ENCODE measurements around the gene SRPX2. TPM values are rescaled to one million over a fixed set of nuclear protein-coding genes. Genes with fewer than 3 reads are reported as not detected.

SRPX2 gene
- total RNA-seq, 1 experiment from 2014 or later, result 2.4 TPM

DNA sequence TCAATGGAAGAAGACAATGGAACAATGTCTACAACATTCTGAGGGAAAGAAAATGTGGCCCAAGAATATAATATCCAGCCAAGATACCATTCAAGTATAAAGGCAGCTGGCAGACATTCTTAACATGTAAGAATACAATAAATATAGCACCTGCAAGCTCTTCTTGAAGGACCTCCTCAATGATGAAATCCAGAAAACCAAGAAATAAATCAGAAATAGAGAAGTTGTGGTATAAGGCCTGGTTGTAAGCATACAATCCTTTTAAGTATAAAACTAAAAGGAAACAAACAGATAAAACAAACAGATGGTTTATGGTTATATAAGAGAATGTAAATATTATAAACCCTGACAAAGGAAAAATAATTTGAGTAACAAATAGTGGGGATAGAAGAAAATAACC is 54.6 kb downstream of the SRPX2 start:
- CTCF ChIA-PET, result no interaction called here
- ATAC-seq (no peak), DNase-seq (ENCODE audit: low read depth, low spot score) (no peak)
- Histone ChIP-seq H3K36me3 (ENCODE audit: control insufficient read depth in 1 of 2, insufficient read depth in 2 of 2, low read length in 2 of 2) (no peaks in the 10 kb centered on the region), H3K27ac (ENCODE audit: low read depth, low read length) (no peak overlapping the region), H2AFZ (ENCODE audit: low read depth, low read length, poor library complexity, severe bottlenecking) (no peak overlapping the region), H4K20me1 (ENCODE audit: insufficient read depth) (no peaks in the 10 kb centered on the region), H3K79me2 (ENCODE audit: insufficient read depth, low read length) (no peaks in the 10 kb centered on the region), H3K4me2 (ENCODE audit: low read length) (no peak overlapping the region), H3K9ac (ENCODE audit: low read length) (no peak overlapping the region), H3K27me3 (ENCODE audit: insufficient read depth, low read length) (no peaks in the 10 kb centered on the region), H3K9me3 (ENCODE audit: control insufficient read depth in 1 of 2, insufficient read depth in 1 of 2, low read depth in 1 of 2, low read length in 2 of 2) (no peaks in the 10 kb centered on the region), H3K4me3 (replicated peaks in 1 of 2; ENCODE audit: low read depth in 1 of 2, low read length in 2 of 2) (no peak overlapping the region), H3K4me1 (ENCODE audit: control insufficient read depth in 1 of 2, insufficient read depth in 2 of 2, low read length in 2 of 2) (no peaks in the 10 kb centered on the region), H3K9me2 (ENCODE audit: insufficient read depth) (no peaks in the 10 kb centered on the region)
- intact Hi-C loops (cut with micrococcal nuclease), result no loop called here
- TF ChIP-seq JUND (IDR thresholded peaks at IDR 0.05) (no peak), TCF7L2 (IDR thresholded peaks at IDR 0.05; ENCODE audit: borderline replicate concordance, extremely low read depth, insufficient read depth, insufficient read length) (no peak), ELF1 (IDR thresholded peaks at IDR 0.05; ENCODE audit: borderline replicate concordance, low read depth) (no peak), YY1 (IDR thresholded peaks at IDR 0.05; ENCODE audit: extremely low read depth, insufficient replicate concordance, low read depth, low read length) (no peak), CEBPB (IDR thresholded peaks at IDR 0.05; ENCODE audit: low read depth) (no peak), SP1 (IDR thresholded peaks at IDR 0.05; ENCODE audit: low read depth) (no peak), EZH2 (IDR thresholded peaks at IDR 0.05) (no peak), EZH2phosphoT487 (IDR thresholded peaks at IDR 0.05; ENCODE audit: borderline replicate concordance) (no peak), RAD21 (IDR thresholded peaks at IDR 0.05; ENCODE audit: low read depth) (no peak), SRF (IDR thresholded peaks at IDR 0.05; ENCODE audit: low read depth) (no peak), SIN3A (IDR thresholded peaks at IDR 0.05; ENCODE audit: low read depth) (no peak), EGR1 (IDR thresholded peaks at IDR 0.05; ENCODE audit: low read depth) (no peak), POLR2A (IDR thresholded peaks at IDR 0.05; ENCODE audit: borderline replicate concordance, extremely low read depth, insufficient read depth, insufficient read length) (no peak), CBX3 (IDR thresholded peaks at IDR 0.05; ENCODE audit: low read depth) (no peak)
- TF ChIP-seq, protein P1, sequence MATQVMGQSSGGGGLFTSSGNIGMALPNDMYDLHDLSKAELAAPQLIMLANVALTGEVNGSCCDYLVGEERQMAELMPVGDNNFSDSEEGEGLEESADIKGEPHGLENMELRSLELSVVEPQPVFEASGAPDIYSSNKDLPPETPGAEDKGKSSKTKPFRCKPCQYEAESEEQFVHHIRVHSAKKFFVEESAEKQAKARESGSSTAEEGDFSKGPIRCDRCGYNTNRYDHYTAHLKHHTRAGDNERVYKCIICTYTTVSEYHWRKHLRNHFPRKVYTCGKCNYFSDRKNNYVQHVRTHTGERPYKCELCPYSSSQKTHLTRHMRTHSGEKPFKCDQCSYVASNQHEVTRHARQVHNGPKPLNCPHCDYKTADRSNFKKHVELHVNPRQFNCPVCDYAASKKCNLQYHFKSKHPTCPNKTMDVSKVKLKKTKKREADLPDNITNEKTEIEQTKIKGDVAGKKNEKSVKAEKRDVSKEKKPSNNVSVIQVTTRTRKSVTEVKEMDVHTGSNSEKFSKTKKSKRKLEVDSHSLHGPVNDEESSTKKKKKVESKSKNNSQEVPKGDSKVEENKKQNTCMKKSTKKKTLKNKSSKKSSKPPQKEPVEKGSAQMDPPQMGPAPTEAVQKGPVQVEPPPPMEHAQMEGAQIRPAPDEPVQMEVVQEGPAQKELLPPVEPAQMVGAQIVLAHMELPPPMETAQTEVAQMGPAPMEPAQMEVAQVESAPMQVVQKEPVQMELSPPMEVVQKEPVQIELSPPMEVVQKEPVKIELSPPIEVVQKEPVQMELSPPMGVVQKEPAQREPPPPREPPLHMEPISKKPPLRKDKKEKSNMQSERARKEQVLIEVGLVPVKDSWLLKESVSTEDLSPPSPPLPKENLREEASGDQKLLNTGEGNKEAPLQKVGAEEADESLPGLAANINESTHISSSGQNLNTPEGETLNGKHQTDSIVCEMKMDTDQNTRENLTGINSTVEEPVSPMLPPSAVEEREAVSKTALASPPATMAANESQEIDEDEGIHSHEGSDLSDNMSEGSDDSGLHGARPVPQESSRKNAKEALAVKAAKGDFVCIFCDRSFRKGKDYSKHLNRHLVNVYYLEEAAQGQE (IDR thresholded peaks at IDR 0.05; ENCODE audit: low read depth), result no peak
- TF ChIP-seq, protein P2, sequence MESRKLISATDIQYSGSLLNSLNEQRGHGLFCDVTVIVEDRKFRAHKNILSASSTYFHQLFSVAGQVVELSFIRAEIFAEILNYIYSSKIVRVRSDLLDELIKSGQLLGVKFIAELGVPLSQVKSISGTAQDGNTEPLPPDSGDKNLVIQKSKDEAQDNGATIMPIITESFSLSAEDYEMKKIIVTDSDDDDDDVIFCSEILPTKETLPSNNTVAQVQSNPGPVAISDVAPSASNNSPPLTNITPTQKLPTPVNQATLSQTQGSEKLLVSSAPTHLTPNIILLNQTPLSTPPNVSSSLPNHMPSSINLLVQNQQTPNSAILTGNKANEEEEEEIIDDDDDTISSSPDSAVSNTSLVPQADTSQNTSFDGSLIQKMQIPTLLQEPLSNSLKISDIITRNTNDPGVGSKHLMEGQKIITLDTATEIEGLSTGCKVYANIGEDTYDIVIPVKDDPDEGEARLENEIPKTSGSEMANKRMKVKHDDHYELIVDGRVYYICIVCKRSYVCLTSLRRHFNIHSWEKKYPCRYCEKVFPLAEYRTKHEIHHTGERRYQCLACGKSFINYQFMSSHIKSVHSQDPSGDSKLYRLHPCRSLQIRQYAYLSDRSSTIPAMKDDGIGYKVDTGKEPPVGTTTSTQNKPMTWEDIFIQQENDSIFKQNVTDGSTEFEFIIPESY (IDR thresholded peaks at IDR 0.05; ENCODE audit: extremely low read depth, insufficient replicate concordance, low read length), result no peak
- TF ChIP-seq, protein P3, sequence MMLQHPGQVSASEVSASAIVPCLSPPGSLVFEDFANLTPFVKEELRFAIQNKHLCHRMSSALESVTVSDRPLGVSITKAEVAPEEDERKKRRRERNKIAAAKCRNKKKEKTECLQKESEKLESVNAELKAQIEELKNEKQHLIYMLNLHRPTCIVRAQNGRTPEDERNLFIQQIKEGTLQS (IDR thresholded peaks at IDR 0.05), result no peak
- POLR2A ChIA-PET, result no interaction called here
- no TSS peak for BruUV-seq (replicated peaks)
- RAD21 ChIA-PET (ENCODE audit: low non-redundant PET in 1 of 2, low total read pairs in 2 of 2, uncharacterized antibody in 2 of 2, unreplicated experiment in 2 of 2), result no interaction called here

Measured in HCT116 (cell line).